Fibroblast of lung (primary cell): ENCODE data around the gene TTC1. TPM values are rescaled to one million over a fixed set of nuclear protein-coding genes. Genes with fewer than 3 reads are reported as not detected.
"Not testable (repeated sequence)": the region's sequence is repeated elsewhere in the genome, so short reads cannot be mapped to it uniquely, and the experiment has no call there.

Experiments
- DNase-seq, 2 donors: peaks; one replicate each; pipeline versions ENCODE4 v3.0.0 to v3.0.0-alpha.2; 2010; ENCODE audit warnings: low read depth in 2 of 2
- H2AFZ ChIP-seq: 2 replicates; pipeline ENCODE4 v1.5.1; 2012; ENCODE audit warnings: low read length, control low read depth, inconsistent platforms
- H3K27ac ChIP-seq: 2 replicates; pipeline ENCODE4 v1.5.1; 2011; ENCODE audit warnings: low read length, control low read depth; ENCODE audit not compliant: insufficient read depth
- H3K27me3 ChIP-seq: 2 replicates; pipeline ENCODE4 v1.5.1; 2011; ENCODE audit warnings: mild to moderate bottlenecking, low read length; ENCODE audit not compliant: control insufficient read depth, insufficient read depth
- H3K36me3 ChIP-seq: 2 replicates; pipeline ENCODE4 v1.5.1; 2011; ENCODE audit warnings: low read length; ENCODE audit not compliant: control insufficient read depth, insufficient read depth
- H3K4me1 ChIP-seq: 2 replicates; pipeline ENCODE4 v1.5.1; 2011; ENCODE audit warnings: low read length; ENCODE audit not compliant: control insufficient read depth, insufficient read depth; ENCODE audit errors: extremely low read depth
- H3K4me2 ChIP-seq: 2 replicates; pipeline ENCODE4 v1.5.1; 2011; ENCODE audit warnings: low read length, control low read depth; ENCODE audit not compliant: insufficient read depth; ENCODE audit errors: extremely low read depth
- H3K4me3 ChIP-seq, 4 experiments: fragments of 200-600 bp in 1 of 4; sonication (generic) in 1 of 4; replicated peaks in 1 of 4; 2 replicates each; pipeline ENCODE4 v1.5.1; 2011 to 2016; ENCODE audit warnings: low read length in 4 of 4, low read depth in 3 of 4, mild to moderate bottlenecking in 3 of 4, control low read depth in 2 of 4, inconsistent platforms in 1 of 4, mixed read lengths in 1 of 4; ENCODE audit not compliant: insufficient read depth in 1 of 4; ENCODE audit errors: control extremely low read depth in 1 of 4
- H3K79me2 ChIP-seq: 2 replicates; pipeline ENCODE4 v1.5.1; 2012; ENCODE audit warnings: mild to moderate bottlenecking, low read length, inconsistent platforms; ENCODE audit not compliant: control insufficient read depth, insufficient read depth
- H3K9ac ChIP-seq: 2 replicates; pipeline ENCODE4 v1.5.1; 2011; ENCODE audit warnings: mild to moderate bottlenecking, low read length, control low read depth; ENCODE audit not compliant: insufficient read depth
- H3K9me3 ChIP-seq: 2 replicates; pipeline ENCODE4 v1.5.1; 2012; ENCODE audit warnings: low read depth, low read length; ENCODE audit not compliant: control insufficient read depth, insufficient read depth
- H4K20me1 ChIP-seq: 2 replicates; pipeline ENCODE4 v1.5.1; 2011; ENCODE audit warnings: low read length; ENCODE audit not compliant: control insufficient read depth, insufficient read depth; ENCODE audit errors: extremely low read depth
- EZH2 ChIP-seq: IDR thresholded peaks from 2 replicates; pipeline ENCODE4 v1.5.1; 2012; ENCODE audit warnings: low read length, control low read depth, mild to moderate bottlenecking; ENCODE audit errors: missing control alignments
- polyA plus RNA-seq, 2 donors: library from polyadenylated mRNA; depleted of rRNA in 1 of 2; stranded (reverse) in 1 of 2; unstranded in 1 of 2; fragments of >200 nt; gene quantifications; 2 replicates each; pipeline ENCODE4 v1.2.1, GENCODE V29; 2011 to 2012; ENCODE audit warnings: missing spikeins in 1 of 2
- total RNA-seq: library from RNA; depleted of rRNA; stranded (reverse); fragments of >200 nt; gene quantifications from 2 replicates; pipeline ENCODE4 v1.2.1, GENCODE V29; 2014
- TF ChIP-seq, protein P1 (sequence below), 2 donors: IDR thresholded peaks in 1 of 2; conservative IDR thresholded peaks in 1 of 2; 1 replicate in 1 of 2; 2 replicates in 1 of 2; pipeline ENCODE4 v1.5.1; 2011 to 2012; ENCODE audit warnings: low read length in 2 of 2, control low read depth in 1 of 2, inconsistent platforms in 1 of 2, low read depth in 1 of 2, mild to moderate bottlenecking in 1 of 2

The TTC1 gene
- total and polyA plus RNA-seq, 2 donors (not counting 1 experiment from before 2014, with no cell fraction given) = 41.6 to 63.7 TPM

DNA sequence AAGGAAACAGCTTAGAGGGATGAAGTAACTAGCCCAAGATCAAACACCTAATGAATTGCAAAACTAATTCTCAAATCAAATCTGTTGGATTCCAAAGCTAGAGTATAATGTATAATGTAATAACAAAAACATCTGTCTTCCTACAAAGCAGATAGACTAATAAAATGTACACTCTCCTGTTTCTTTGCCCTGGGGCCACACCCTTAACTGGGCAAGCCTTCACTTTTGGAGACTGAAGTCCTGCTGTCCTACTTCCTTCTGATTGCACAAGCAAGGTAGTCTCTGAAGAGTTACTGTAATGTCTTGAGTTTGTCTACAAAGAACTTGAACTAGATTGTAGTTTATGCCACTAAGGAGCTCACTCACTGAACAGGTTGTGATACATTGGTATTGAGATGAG, 2.5 kb downstream of the TTC1 start:
- H3K4me3 ChIP-seq = no peak overlapping the region
- no peak for TF ChIP-seq EZH2
- TF ChIP-seq, protein P1, sequence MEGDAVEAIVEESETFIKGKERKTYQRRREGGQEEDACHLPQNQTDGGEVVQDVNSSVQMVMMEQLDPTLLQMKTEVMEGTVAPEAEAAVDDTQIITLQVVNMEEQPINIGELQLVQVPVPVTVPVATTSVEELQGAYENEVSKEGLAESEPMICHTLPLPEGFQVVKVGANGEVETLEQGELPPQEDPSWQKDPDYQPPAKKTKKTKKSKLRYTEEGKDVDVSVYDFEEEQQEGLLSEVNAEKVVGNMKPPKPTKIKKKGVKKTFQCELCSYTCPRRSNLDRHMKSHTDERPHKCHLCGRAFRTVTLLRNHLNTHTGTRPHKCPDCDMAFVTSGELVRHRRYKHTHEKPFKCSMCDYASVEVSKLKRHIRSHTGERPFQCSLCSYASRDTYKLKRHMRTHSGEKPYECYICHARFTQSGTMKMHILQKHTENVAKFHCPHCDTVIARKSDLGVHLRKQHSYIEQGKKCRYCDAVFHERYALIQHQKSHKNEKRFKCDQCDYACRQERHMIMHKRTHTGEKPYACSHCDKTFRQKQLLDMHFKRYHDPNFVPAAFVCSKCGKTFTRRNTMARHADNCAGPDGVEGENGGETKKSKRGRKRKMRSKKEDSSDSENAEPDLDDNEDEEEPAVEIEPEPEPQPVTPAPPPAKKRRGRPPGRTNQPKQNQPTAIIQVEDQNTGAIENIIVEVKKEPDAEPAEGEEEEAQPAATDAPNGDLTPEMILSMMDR (conservative IDR thresholded peaks at IDR 0.05 in 1 of 2, IDR thresholded peaks at IDR 0.05 in 1 of 2; ENCODE audit: low read depth in 1 of 2, low read length in 2 of 2) = no peak
- no peaks in the 10 kb centered on the region for H3K27me3 ChIP-seq
- no peaks in the 10 kb centered on the region for H3K9me3 ChIP-seq
- H3K4me2 ChIP-seq = no peak overlapping the region
- H3K27ac ChIP-seq = no peak overlapping the region
- H3K9ac ChIP-seq = no peak overlapping the region
- no peak overlapping the region for H2AFZ ChIP-seq
- no peak for DNase-seq
- H3K79me2 ChIP-seq = peaks cover 23% of the 10 kb centered on the region
- H4K20me1 ChIP-seq = no peaks in the 10 kb centered on the region
- H3K4me1 ChIP-seq = no peaks in the 10 kb centered on the region
- no peaks in the 10 kb centered on the region for H3K36me3 ChIP-seq

DNA sequence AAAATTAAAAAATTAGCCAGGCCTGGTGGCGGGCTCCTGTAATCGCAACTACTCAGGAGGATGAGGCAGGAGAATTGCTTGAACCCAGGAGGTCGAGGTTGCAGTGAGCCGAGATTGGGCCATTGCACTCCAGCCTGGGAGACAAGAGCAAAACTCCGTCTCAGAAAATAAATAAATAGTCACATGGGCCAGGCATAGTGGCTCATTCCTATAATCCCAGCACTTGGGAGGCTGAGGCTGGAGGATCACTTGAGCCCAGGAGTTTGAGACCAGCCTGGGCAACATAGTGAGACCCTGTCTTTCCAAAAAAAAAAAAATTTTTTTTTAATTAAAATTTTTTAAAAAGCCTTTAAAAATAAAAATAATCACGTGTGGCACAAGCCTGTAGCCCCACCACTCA, 5.3 kb downstream of the TTC1 start:
- not testable (repeated sequence) for H3K9ac ChIP-seq, DNase-seq, H2AFZ ChIP-seq, H3K4me2 ChIP-seq, H3K27ac ChIP-seq, H3K4me3 ChIP-seq, H4K20me1 ChIP-seq, H3K36me3 ChIP-seq, H3K27me3 ChIP-seq, H3K4me1 ChIP-seq, H3K9me3 ChIP-seq
- peaks cover 21% of the 10 kb centered on the region for H3K79me2 ChIP-seq

DNA sequence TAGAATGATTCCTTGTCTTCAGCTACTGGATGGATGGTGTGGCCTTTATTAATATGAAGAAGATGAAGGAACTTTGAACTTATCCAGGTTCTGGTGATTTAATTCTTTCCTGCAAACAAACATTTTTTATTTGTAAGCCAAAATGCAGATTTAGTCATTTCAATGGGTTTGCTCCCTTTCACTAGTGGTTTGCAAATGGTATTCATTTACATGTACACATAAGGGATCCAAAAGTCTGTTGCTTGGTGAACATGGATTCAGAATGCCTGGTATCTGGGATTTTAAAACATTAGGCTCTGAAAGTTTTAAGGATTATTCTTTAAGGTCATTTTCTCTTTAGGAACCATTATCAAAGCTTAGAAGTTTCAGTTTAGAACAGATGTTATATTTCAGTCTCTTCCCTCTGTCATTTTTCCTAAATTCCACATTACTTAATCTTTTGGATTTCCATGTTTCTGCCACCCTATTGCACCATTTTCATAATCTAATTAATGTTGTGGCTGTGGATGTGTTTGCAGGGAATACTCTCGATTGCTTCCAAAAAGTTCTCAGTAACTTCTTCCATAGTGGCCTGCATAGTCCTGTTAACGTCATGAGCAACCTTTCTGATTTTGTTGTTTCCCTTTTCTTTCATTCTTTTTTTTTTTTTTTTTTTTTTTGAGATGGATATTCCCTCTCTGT, 10.1 kb downstream of the TTC1 start:
- TF ChIP-seq EZH2 = no peak
- Histone ChIP-seq H3K27me3 (no peaks in the 10 kb centered on the region), H4K20me1 (no peaks in the 10 kb centered on the region), H3K4me1 (peaks cover 7% of the 10 kb centered on the region), H3K4me2 (no peak overlapping the region), H3K27ac (no peak overlapping the region), H3K9me3 (no peaks in the 10 kb centered on the region), H3K9ac (no peak overlapping the region), H3K4me3 (no peak overlapping the region), H3K36me3 (peaks cover 1% of the 10 kb centered on the region), H3K79me2 (no peaks in the 10 kb centered on the region), H2AFZ (no peak overlapping the region)
- DNase-seq = peak in 1 of 2 donors; percentile 51

DNA sequence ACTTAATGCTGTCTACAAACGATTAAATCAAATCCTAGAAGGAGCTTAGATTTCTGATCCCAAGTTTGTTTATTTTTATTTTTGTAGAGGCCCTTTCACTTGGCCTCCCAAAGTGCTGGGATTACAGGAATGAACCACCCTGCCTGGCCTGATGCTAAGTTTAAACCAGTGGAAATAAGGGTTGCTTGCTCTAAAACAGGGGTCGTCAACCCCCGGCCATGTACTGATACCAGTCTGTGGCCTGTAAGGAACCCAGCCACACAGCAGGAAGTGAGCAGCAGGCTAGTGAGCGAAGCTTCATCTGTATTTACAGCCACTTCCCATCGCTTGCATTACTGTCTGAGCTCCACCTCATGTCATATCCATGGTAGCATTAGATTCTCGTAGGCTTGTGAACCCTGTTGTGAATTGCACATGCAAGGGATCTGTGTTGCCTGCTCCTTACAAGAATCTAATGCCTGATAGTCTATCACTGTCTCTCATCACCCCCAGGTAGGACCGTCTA, 11.4 kb downstream of the TTC1 start:
- TF ChIP-seq, protein P1 (conservative IDR thresholded peaks at IDR 0.05 in 1 of 2, IDR thresholded peaks at IDR 0.05 in 1 of 2; ENCODE audit: low read depth in 1 of 2, low read length in 2 of 2) = no peak
- TF ChIP-seq EZH2 = no peak
- Histone ChIP-seq H3K27ac (no peak overlapping the region), H3K4me3 (no peak overlapping the region), H3K27me3 (no peaks in the 10 kb centered on the region), H3K9me3 (no peaks in the 10 kb centered on the region), H3K4me2 (no peak overlapping the region), H2AFZ (no peak overlapping the region), H3K9ac (no peak overlapping the region), H3K36me3 (peaks cover 1% of the 10 kb centered on the region), H4K20me1 (no peaks in the 10 kb centered on the region), H3K4me1 (peaks cover 7% of the 10 kb centered on the region), H3K79me2 (no peaks in the 10 kb centered on the region)
- no peak for DNase-seq
